Panc1 (cell line): ENCODE data around the gene FOXD1. TPM values are rescaled to one million over a fixed set of nuclear protein-coding genes. Genes with fewer than 3 reads are reported as not detected.

Source experiments
- ATAC-seq: fragments of 200-7000 bp; cut with Tn5 transposase; 2 replicates; pipeline ENCODE4 v1.9.1; 2020; ENCODE audit warnings: mild to moderate bottlenecking, moderate library complexity
- Bru-seq: library from RNA; stranded (reverse); fragments of 400-500 nt; gene quantifications from one replicate; lab custom pipeline; 2021; lab: Mats Ljungman, UMichigan
- BruChase-seq, 2 experiments: library from RNA; stranded (reverse); fragments of 400-500 nt; gene quantifications; one replicate each; lab custom pipeline; 2021; lab: Mats Ljungman, UMichigan
- BruUV-seq: library from RNA; stranded (reverse); fragments of 400-500 nt; replicated peaks from 2 replicates; lab custom pipeline; 2021; lab: Mats Ljungman, UMichigan
- CTCF ChIA-PET: fragments of 300-600 bp; sonication (Branson Sonifier 250); formaldehyde crosslinking; loops from one replicate; lab custom pipeline; 2022; ENCODE audit warnings: antibody characterized with exemption; lab: Charles Lee
- POLR2A ChIA-PET: fragments of 300-600 bp; sonication (Branson Sonifier 250); formaldehyde crosslinking; loops from one replicate; lab custom pipeline; 2022; ENCODE audit warnings: antibody characterized with exemption; lab: Charles Lee
- DNase-seq: peaks from one replicate; pipeline ENCODE4 v3.0.0-alpha.2; 2010; ENCODE audit warnings: low read depth, low spot score
- H3K27ac ChIP-seq: 2 replicates; pipeline ENCODE4 v1.5.1; 2011; ENCODE audit warnings: mild to moderate bottlenecking, low read length, inconsistent platforms
- H3K27me3 ChIP-seq: fragments of 200-500 bp; sonication (Bioruptor generic); 2 replicates; pipeline ENCODE4 v1.6.0; 2014; ENCODE audit warnings: low read length, inconsistent platforms; ENCODE audit not compliant: control insufficient read depth, insufficient read depth
- H3K36me3 ChIP-seq: fragments of 200-500 bp; sonication (Bioruptor generic); 2 replicates; pipeline ENCODE4 v1.5.1; 2014; ENCODE audit warnings: inconsistent platforms, mild to moderate bottlenecking, low read length, moderate library complexity; ENCODE audit not compliant: control insufficient read depth, insufficient read depth
- H3K4me1 ChIP-seq: 2 replicates; pipeline ENCODE4 v1.5.1; 2011; ENCODE audit warnings: inconsistent platforms, mild to moderate bottlenecking, low read length, moderate library complexity; ENCODE audit not compliant: control insufficient read depth, insufficient read depth
- H3K4me3 ChIP-seq, 2 experiments: 2 replicates each; pipeline ENCODE4 v1.5.1; 2011 to 2012; ENCODE audit warnings: low read depth in 2 of 2, low read length in 2 of 2, mild to moderate bottlenecking in 2 of 2, inconsistent platforms in 1 of 2, moderate library complexity in 1 of 2
- H3K9me3 ChIP-seq: fragments of 200-500 bp; sonication (Bioruptor generic); 2 replicates; pipeline ENCODE4 v1.5.1; 2014; ENCODE audit warnings: low read depth, mild to moderate bottlenecking, inconsistent platforms, low read length, moderate library complexity; ENCODE audit not compliant: control insufficient read depth, insufficient read depth
- POLR2AphosphoS5 ChIP-seq: IDR thresholded peaks from 2 replicates; pipeline ENCODE4 v1.6.1; 2012; ENCODE audit warnings: mild to moderate bottlenecking, low read depth, low read length, moderate library complexity
- SIN3A ChIP-seq: IDR thresholded peaks from 2 replicates; pipeline ENCODE4 v1.6.1; 2012; ENCODE audit warnings: low read depth, mild to moderate bottlenecking, low read length, moderate library complexity, borderline replicate concordance; ENCODE audit not compliant: insufficient read depth
- TCF7L2 ChIP-seq: IDR thresholded peaks from 2 replicates; pipeline ENCODE4 v1.6.1; 2011; ENCODE audit warnings: mild to moderate bottlenecking, low read depth, low read length, inconsistent platforms
- in situ Hi-C: cut with HindIII; loops from 2 replicates; pipeline ENCODE4 v1.10.0; 2016; ENCODE audit warnings: low sequenced_read_pairs, low pct_unique_long_range_greater_than_20kb
- intact Hi-C: fragments of 100-400 bp; cut with micrococcal nuclease; formaldehyde crosslinking; loops from one replicate; pipeline ENCODE4 v1.10.0; 2022; ENCODE audit not compliant: unreplicated experiment
- long read RNA-seq: library from polyadenylated mRNA; unstranded; transcript quantifications from one replicate; pipeline ENCODE4 v2.0.0, GENCODE V29; 2021; ENCODE audit not compliant: unreplicated experiment
- polyA plus RNA-seq: library from polyadenylated mRNA; unstranded; fragments of >200 nt; gene quantifications from one replicate; pipeline ENCODE4 v1.2.1, GENCODE V29; 2012; ENCODE audit warnings: missing spikeins; ENCODE audit not compliant: insufficient read length
- total RNA-seq: library from RNA; stranded (reverse); gene quantifications from one replicate; pipeline ENCODE4 v1.2.1, GENCODE V29; 2021; ENCODE audit not compliant: unreplicated experiment
- TF ChIP-seq, protein P1 (sequence below), 2 experiments: IDR thresholded peaks; 2 replicates each; pipeline ENCODE4 v1.6.1; 2011 to 2012; ENCODE audit warnings: low read depth in 2 of 2, control low read depth in 1 of 2, low read length in 1 of 2, mild to moderate bottlenecking in 1 of 2, moderate library complexity in 1 of 2; ENCODE audit not compliant: insufficient read depth in 1 of 2
- TF ChIP-seq, protein P2 (sequence below): fragments of 450-650 bp; IDR thresholded peaks from 2 replicates; pipeline ENCODE4 v1.5.1; 2017; ENCODE audit warnings: mild to moderate bottlenecking

The FOXD1 gene
- total RNA-seq (63.3 TPM), Bru-seq, nascent RNA (percentile 77 among the genes with signal in this experiment), BruChase-seq, experiment 1, labeled RNA remaining after a 2-hour chase (percentile 97 among the genes with signal in this experiment), BruChase-seq, experiment 2, labeled RNA remaining after a 6-hour chase (percentile 95 among the genes with signal in this experiment)
- 53.3 TPM for polyA plus RNA-seq
- long read RNA-seq, transcript FOXD1-202 (1 exons, 2,272 nt): major isoform, 157 of 163 reads
- long read RNA-seq, partial matches to known transcripts: 0 of 163 reads
- long read RNA-seq, other reads (novel, unspliced or antisense): 3 of 163 reads

DNA sequence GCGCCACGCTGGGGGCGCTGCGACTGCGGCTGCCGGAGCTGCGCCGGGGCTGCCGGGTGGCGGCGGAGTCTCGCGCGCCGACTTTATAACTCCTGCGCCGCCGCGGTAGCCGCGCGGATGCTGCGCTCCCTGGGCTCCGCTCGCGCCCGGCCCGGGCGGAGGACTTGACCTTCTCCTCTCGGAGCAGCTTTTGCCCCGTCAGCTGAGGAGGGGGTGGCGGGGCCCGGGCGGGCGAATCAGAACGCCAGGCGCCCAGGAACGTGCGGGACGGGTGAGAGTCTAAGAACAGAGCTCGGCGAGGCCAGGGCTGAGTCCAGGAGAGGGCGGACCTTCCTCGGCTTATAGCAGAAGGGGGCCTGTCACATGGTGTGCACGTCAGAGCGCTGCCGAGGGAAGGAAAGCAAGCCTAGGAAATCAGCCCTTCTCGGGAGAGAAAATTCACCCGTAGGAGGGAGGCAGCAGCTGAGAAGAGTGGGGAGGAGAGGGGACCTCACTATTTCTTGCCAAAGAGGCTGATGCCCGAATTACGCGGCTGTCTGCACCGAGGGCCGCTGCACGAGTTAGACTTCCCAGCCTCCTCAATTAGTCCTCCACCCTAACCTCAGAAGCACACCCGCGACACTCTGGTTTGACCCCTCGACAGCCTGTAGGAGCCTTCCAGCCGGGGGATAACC, at the start of gene FOXD1:
TSS of gene FOXD1 (minus strand) at position 315 of the 674 bp plus-strand sequence. CDS start 415 bp downstream, outside the sequence.
- H3K27ac ChIP-seq: peak within 1 kb of the TSS; percentile 86
- DNase-seq: peak; percentile 86
- H3K4me1 ChIP-seq: peaks cover 30% of the 10 kb centered on the region
- no TSS peak for BruUV-seq
- TF ChIP-seq TCF7L2: peak; percentile 76
- TF ChIP-seq, protein P1, sequence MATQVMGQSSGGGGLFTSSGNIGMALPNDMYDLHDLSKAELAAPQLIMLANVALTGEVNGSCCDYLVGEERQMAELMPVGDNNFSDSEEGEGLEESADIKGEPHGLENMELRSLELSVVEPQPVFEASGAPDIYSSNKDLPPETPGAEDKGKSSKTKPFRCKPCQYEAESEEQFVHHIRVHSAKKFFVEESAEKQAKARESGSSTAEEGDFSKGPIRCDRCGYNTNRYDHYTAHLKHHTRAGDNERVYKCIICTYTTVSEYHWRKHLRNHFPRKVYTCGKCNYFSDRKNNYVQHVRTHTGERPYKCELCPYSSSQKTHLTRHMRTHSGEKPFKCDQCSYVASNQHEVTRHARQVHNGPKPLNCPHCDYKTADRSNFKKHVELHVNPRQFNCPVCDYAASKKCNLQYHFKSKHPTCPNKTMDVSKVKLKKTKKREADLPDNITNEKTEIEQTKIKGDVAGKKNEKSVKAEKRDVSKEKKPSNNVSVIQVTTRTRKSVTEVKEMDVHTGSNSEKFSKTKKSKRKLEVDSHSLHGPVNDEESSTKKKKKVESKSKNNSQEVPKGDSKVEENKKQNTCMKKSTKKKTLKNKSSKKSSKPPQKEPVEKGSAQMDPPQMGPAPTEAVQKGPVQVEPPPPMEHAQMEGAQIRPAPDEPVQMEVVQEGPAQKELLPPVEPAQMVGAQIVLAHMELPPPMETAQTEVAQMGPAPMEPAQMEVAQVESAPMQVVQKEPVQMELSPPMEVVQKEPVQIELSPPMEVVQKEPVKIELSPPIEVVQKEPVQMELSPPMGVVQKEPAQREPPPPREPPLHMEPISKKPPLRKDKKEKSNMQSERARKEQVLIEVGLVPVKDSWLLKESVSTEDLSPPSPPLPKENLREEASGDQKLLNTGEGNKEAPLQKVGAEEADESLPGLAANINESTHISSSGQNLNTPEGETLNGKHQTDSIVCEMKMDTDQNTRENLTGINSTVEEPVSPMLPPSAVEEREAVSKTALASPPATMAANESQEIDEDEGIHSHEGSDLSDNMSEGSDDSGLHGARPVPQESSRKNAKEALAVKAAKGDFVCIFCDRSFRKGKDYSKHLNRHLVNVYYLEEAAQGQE (IDR thresholded peaks at IDR 0.05; ENCODE audit: insufficient read depth in 1 of 2, low read depth in 2 of 2, low read length in 1 of 2): 0 out of 4 replicates have a peak, but pooled peaks of 1 of the 2 experiments have one; percentile 7
- TF ChIP-seq, protein P2, sequence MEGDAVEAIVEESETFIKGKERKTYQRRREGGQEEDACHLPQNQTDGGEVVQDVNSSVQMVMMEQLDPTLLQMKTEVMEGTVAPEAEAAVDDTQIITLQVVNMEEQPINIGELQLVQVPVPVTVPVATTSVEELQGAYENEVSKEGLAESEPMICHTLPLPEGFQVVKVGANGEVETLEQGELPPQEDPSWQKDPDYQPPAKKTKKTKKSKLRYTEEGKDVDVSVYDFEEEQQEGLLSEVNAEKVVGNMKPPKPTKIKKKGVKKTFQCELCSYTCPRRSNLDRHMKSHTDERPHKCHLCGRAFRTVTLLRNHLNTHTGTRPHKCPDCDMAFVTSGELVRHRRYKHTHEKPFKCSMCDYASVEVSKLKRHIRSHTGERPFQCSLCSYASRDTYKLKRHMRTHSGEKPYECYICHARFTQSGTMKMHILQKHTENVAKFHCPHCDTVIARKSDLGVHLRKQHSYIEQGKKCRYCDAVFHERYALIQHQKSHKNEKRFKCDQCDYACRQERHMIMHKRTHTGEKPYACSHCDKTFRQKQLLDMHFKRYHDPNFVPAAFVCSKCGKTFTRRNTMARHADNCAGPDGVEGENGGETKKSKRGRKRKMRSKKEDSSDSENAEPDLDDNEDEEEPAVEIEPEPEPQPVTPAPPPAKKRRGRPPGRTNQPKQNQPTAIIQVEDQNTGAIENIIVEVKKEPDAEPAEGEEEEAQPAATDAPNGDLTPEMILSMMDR: 0 out of 2 replicates have a peak, but pooled peaks have one; percentile 20
- TF ChIP-seq POLR2AphosphoS5: peak; percentile 92
- TF ChIP-seq SIN3A: peak; percentile 61; the same call in 1 of the 2 replicates
- CTCF ChIA-PET: interaction anchor here (1.1 kb wide), 1 partner anchor 232 kb away, joined by 20 read pairs; no protein-coding TSS in a partner anchor
- peak within 1 kb of the TSS; percentile 61 to 83 for H3K4me3 ChIP-seq
- POLR2A ChIA-PET: interaction anchor here (0.6 to 0.8 kb wide), 2 partner anchors 21 to 192 kb away, joined by 4 to 18 read pairs; no protein-coding TSS in a partner anchor
- intact Hi-C loops (no loop called here), in situ Hi-C loops (no loop called here)
- H3K36me3 ChIP-seq: peaks cover 8% of the 10 kb centered on the region; the same call in 1 of the 2 replicates
- ATAC-seq: peak; percentile 91
- no peaks in the 10 kb centered on the region for H3K27me3 ChIP-seq
- H3K9me3 ChIP-seq: no peaks in the 10 kb centered on the region

DNA sequence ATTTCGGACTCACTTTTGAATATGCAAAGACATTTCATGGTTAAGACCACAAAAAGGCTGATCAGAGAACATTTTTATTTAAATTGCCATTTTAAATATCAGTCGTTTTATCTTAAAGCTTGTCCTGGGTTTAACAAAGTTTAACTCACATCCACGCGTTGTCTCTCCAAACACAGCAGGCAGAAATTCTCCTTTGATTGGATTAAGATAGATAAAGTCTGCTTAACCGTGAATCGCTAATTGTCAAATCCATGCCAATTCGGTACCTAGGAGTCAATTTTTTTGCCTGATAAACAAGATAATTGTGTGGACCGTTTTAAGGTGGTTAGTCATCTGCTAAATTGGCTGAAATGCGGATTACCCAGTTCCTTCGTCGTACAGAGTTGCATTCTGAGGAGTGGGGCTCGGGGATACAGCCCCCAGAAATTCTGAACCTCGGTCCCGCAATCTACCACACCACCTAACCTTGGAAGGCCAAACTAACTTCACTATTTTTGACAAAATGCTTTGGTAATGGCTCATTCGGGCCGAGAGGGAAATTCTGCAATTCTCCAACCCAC, 49.0 kb upstream of the FOXD1 start:
- Histone ChIP-seq H3K4me3 (peak overlapping the region; percentile 94), H3K36me3 (peaks cover 33% of the 10 kb centered on the region), H3K27me3 (no peaks in the 10 kb centered on the region), H3K27ac (peak overlapping the region; percentile 91), H3K4me1 (peaks cover 33% of the 10 kb centered on the region), H3K9me3 (no peaks in the 10 kb centered on the region)
- TF ChIP-seq SIN3A (no peak), TCF7L2 (no peak), POLR2AphosphoS5 (no peak)
- TF ChIP-seq, protein P1 (IDR thresholded peaks at IDR 0.05; ENCODE audit: insufficient read depth in 1 of 2, low read depth in 2 of 2, low read length in 1 of 2): no peak
- TF ChIP-seq, protein P2: no peak
- no peak for DNase-seq
- intact Hi-C loops (no loop called here), in situ Hi-C loops (no loop called here)
- TSS peak; percentile 96 for BruUV-seq
- ChIA-PET CTCF (interaction anchor here (1.2 to 1.4 kb wide), 2 partner anchors 46 kb away, joined by 3 to 4 read pairs; no protein-coding TSS in a partner anchor), POLR2A (interaction anchor here (0.8 kb wide), 1 partner anchor 587 kb away, joined by 3 read pairs; no protein-coding TSS in a partner anchor)
- ATAC-seq: peak; percentile 4
